Ishikawa (cell line): ENCODE data around the gene ARHGEF7.

Experiments used
- CEBPB ChIP-seq: IDR thresholded peaks from 2 replicates; pipeline ENCODE4 v1.6.1; 2012
- CREB1 ChIP-seq: IDR thresholded peaks from 2 replicates; pipeline ENCODE4 v1.6.1; 2012; ENCODE audit warnings: low read depth
- EGR1 ChIP-seq: IDR thresholded peaks from 2 replicates; pipeline ENCODE4 v1.6.1; 2012
- EP300 ChIP-seq: IDR thresholded peaks from 2 replicates; pipeline ENCODE4 v1.6.1; 2012; ENCODE audit warnings: borderline replicate concordance
- FOXM1 ChIP-seq: IDR thresholded peaks from 2 replicates; pipeline ENCODE4 v1.6.1; 2012; ENCODE audit warnings: low read depth, borderline replicate concordance
- MAX ChIP-seq: IDR thresholded peaks from 2 replicates; pipeline ENCODE4 v1.6.1; 2012
- NFIC ChIP-seq: IDR thresholded peaks from 2 replicates; pipeline ENCODE4 v1.6.1; 2012
- RAD21 ChIP-seq: IDR thresholded peaks from 2 replicates; pipeline ENCODE4 v1.6.1; 2012; ENCODE audit warnings: low read depth
- REST ChIP-seq: IDR thresholded peaks from 2 replicates; pipeline ENCODE4 v1.6.1; 2012; ENCODE audit warnings: low read depth, mild to moderate bottlenecking
- TAF1 ChIP-seq: IDR thresholded peaks from 2 replicates; pipeline ENCODE4 v1.6.1; 2012; ENCODE audit warnings: low read depth, mild to moderate bottlenecking
- TCF12 ChIP-seq: IDR thresholded peaks from 2 replicates; pipeline ENCODE4 v1.6.1; 2012; ENCODE audit warnings: low read depth
- TEAD4 ChIP-seq: IDR thresholded peaks from 2 replicates; pipeline ENCODE4 v1.6.1; 2012
- USF1 ChIP-seq: IDR thresholded peaks from 2 replicates; pipeline ENCODE4 v1.6.1; 2012
- YY1 ChIP-seq: IDR thresholded peaks from 2 replicates; pipeline ENCODE4 v1.6.1; 2012; ENCODE audit warnings: low read depth
- ZBTB7A ChIP-seq: IDR thresholded peaks from 2 replicates; pipeline ENCODE4 v1.6.1; 2012; ENCODE audit warnings: low read depth

Gene ARHGEF7

GRCh38 chr13:111243981-111244380, 128.9 kb downstream of the ARHGEF7 start:
- TF ChIP-seq MAX (no peak), EGR1 (no peak), RAD21 (no peak), ZBTB7A (no peak), YY1 (no peak), FOXM1 (no peak), NFIC (no peak), TEAD4 (no peak), USF1 (no peak), CEBPB (no peak), EP300 (no peak), TAF1 (no peak), REST (no peak), TCF12 (no peak), CREB1 (no peak)

GRCh38 chr13:111245576-111246384, 130.7 kb downstream of the ARHGEF7 start:
- TF ChIP-seq USF1 (no peak), MAX (no peak), EP300 (no peak), EGR1 (no peak), TEAD4 (no peak), ZBTB7A (no peak), TCF12 (no peak), FOXM1 (no peak), NFIC (no peak)

GRCh38 chr13:111247552-111247951, 132.4 kb downstream of the ARHGEF7 start:
- TF ChIP-seq REST, result no peak
- TF ChIP-seq RAD21, result no peak
- TF ChIP-seq YY1, result no peak
- no peak for TF ChIP-seq EP300
- TF ChIP-seq CREB1, result no peak
- TF ChIP-seq USF1, result no peak
- no peak for TF ChIP-seq TAF1
- TF ChIP-seq NFIC, result no peak
- no peak for TF ChIP-seq EGR1
- no peak for TF ChIP-seq MAX
- no peak for TF ChIP-seq CEBPB
- TF ChIP-seq ZBTB7A, result no peak
- TF ChIP-seq TEAD4, result no peak
- no peak for TF ChIP-seq FOXM1
- no peak for TF ChIP-seq TCF12

GRCh38 chr13:111248822-111249221, 133.7 kb downstream of the ARHGEF7 start:
- TF ChIP-seq REST, result no peak
